Bronchus fibroblast of lung (primary cell): ENCODE results near the gene LIN28B. TPM values are rescaled to one million over a fixed set of nuclear protein-coding genes. Genes with fewer than 3 reads are reported as not detected.

ENCODE experiments used
- total RNA-seq: library from RNA; depleted of rRNA; stranded (reverse); fragments of >200 nt; gene quantifications from 2 replicates; pipeline ENCODE4 v1.2.3, GENCODE V29; 2015

The LIN28B gene
- total RNA-seq: not detected in 2 replicates

GRCh38 chr6:104956731-104957294 is at the start of gene LIN28B:
LIN28B (plus strand) TSS chr6:104957107; CDS start chr6:104957251, 144 bp downstream.

Other genes with a start within 250 kb of the LIN28B start
- gene HACE1, start 97.2 kb upstream of the LIN28B start, total RNA-seq: 4.8 and 7.1 TPM in 2 replicates
- gene POPDC3, start 222.9 kb downstream of the LIN28B start, total RNA-seq: 5.5 and 7.7 TPM in 2 replicates